Esophagus mucosa (tissue), 1 donor: ENCODE results near the gene PTPRN. TPM values are rescaled to one million over a fixed set of nuclear protein-coding genes. Genes with fewer than 3 reads are reported as not detected.

Source experiments
- ATAC-seq: fragments of 200-7000 bp; cut with Tn5 transposase; one replicate; pipeline ENCODE4 v1.9.1; 2020
- total RNA-seq: library from RNA; stranded (reverse); gene quantifications from one replicate; pipeline ENCODE4 v1.2.4, GENCODE V29; 2023
- donor health status: DM: yes; HTN: yes; CAD: no.

Gene PTPRN
- total RNA-seq, 1 donor from 2014 or later, result not detected

GRCh38 chr2:219243291-219243761, 65.9 kb downstream of the PTPRN start:
- ATAC-seq, result no peak

Other genes starting within 250 kb of the PTPRN start
- gene IHH, start 248.5 kb downstream of the PTPRN start, total RNA-seq, result 0.08 TPM
- gene NHEJ1, start 148.6 kb downstream of the PTPRN start, total RNA-seq, result 8.9 TPM
- 0.64 TPM for gene SLC23A3, start 139.4 kb downstream of the PTPRN start, total RNA-seq
- 49.3 TPM for gene CNPPD1, start 132.5 kb downstream of the PTPRN start, total RNA-seq
- 41.6 TPM for gene RETREG2, start 131.1 kb downstream of the PTPRN start, total RNA-seq
- 41.1 TPM for gene ZFAND2B, start 102.6 kb downstream of the PTPRN start, total RNA-seq
- 22.6 TPM for gene ABCB6, start 90.4 kb downstream of the PTPRN start, total RNA-seq
- gene ATG9A, start 79.8 kb downstream of the PTPRN start, total RNA-seq, result 29.9 TPM
- 18.2 TPM for gene ANKZF1, start 79.6 kb downstream of the PTPRN start, total RNA-seq
- 2.4 TPM for gene GLB1L, start 64.0 kb downstream of the PTPRN start, total RNA-seq
- gene STK16, start 63.9 kb downstream of the PTPRN start, total RNA-seq, result 30.0 TPM
- not detected for gene TUBA4B, start 56.2 kb downstream of the PTPRN start, total RNA-seq
- 138 TPM for gene TUBA4A, start 55.5 kb downstream of the PTPRN start, total RNA-seq
- gene DNAJB2, start 30.0 kb downstream of the PTPRN start, total RNA-seq, result 51.7 TPM
- not detected for gene RESP18, start 23.3 kb upstream of the PTPRN start, total RNA-seq
- gene DNPEP, start 78.5 kb upstream of the PTPRN start, total RNA-seq, result 32.3 TPM
- gene DES, start 109.0 kb upstream of the PTPRN start, total RNA-seq, result 29.3 TPM
- gene SPEG, start 125.4 kb upstream of the PTPRN start, total RNA-seq, result 3.8 TPM
- 19.9 TPM for gene GMPPA, start 189.5 kb upstream of the PTPRN start, total RNA-seq
- gene ASIC4, start 205.1 kb upstream of the PTPRN start, total RNA-seq, result not detected
- 27.1 TPM for gene CHPF, start 234.4 kb upstream of the PTPRN start, total RNA-seq
- 1.2 TPM for gene TMEM198, start 234.6 kb upstream of the PTPRN start, total RNA-seq